Effector CD4-positive, alpha-beta T cell (primary cell): ENCODE measurements around the gene SLC16A12. TPM values are rescaled to one million over a fixed set of nuclear protein-coding genes. Genes with fewer than 3 reads are reported as not detected.

ENCODE experiments used
- DNase-seq: peaks from one replicate; pipeline ENCODE4 v3.0.0-alpha.2; 2020
- total RNA-seq: gene quantifications from one replicate; lab custom pipeline; 2026; lab: John Stamatoyannopoulos, UW

SLC16A12 gene
- not detected for total RNA-seq

GRCh38 chr10:89535171-89536012 lies at the start of gene SLC16A12:
SLC16A12 (minus strand) TSS chr10:89535594; CDS start chr10:89462578, 73,016 bp downstream.
- no peak for DNase-seq

GRCh38 chr10:89582022-89582421 lies 46.6 kb upstream of the SLC16A12 start:
- DNase-seq, result no peak

- DNase-seq, result no peak
These were observed 44.8 kb upstream of the SLC16A12 start for GRCh38 chr10:89580243-89580642.

GRCh38 chr10:89576696-89577095 lies 41.3 kb upstream of the SLC16A12 start:
- DNase-seq, result no peak

- DNase-seq, result no peak
These were observed 40.6 kb upstream of the SLC16A12 start for GRCh38 chr10:89576022-89576421.

GRCh38 chr10:89575031-89575430 lies 39.6 kb upstream of the SLC16A12 start:
- DNase-seq, result no peak

GRCh38 chr10:89574368-89574767 lies 39.0 kb upstream of the SLC16A12 start:
- DNase-seq, result no peak

GRCh38 chr10:89567576-89568245 lies 32.3 kb upstream of the SLC16A12 start:
- DNase-seq, result no peak

- DNase-seq, result no peak
These were observed 31.6 kb upstream of the SLC16A12 start for GRCh38 chr10:89566992-89567391.

- no peak for DNase-seq
These were observed 30.9 kb upstream of the SLC16A12 start for GRCh38 chr10:89566095-89566950.

GRCh38 chr10:89565180-89565579 lies 29.8 kb upstream of the SLC16A12 start:
- no peak for DNase-seq

GRCh38 chr10:89563861-89564478 lies 28.6 kb upstream of the SLC16A12 start:
- DNase-seq, result no peak

GRCh38 chr10:89563311-89563710 lies 27.9 kb upstream of the SLC16A12 start:
- no peak for DNase-seq

GRCh38 chr10:89556600-89556999 lies 21.2 kb upstream of the SLC16A12 start:
- no peak for DNase-seq

GRCh38 chr10:89555688-89556445 lies 20.5 kb upstream of the SLC16A12 start:
- no peak for DNase-seq

- DNase-seq, result no peak
These were observed 19.0 kb upstream of the SLC16A12 start for GRCh38 chr10:89554433-89554832.

- no peak for DNase-seq
These were observed 17.8 kb upstream of the SLC16A12 start for GRCh38 chr10:89553064-89553734.

GRCh38 chr10:89552213-89552612 lies 16.8 kb upstream of the SLC16A12 start:
- no peak for DNase-seq

GRCh38 chr10:89550509-89550908 lies 15.1 kb upstream of the SLC16A12 start:
- DNase-seq, result no peak

GRCh38 chr10:89549510-89549909 lies 14.1 kb upstream of the SLC16A12 start:
- DNase-seq, result no peak

- no peak for DNase-seq
These were observed 13.3 kb upstream of the SLC16A12 start for GRCh38 chr10:89548673-89549072.
